ENCODE results near the gene POLR2F.
"Not testable (repeated sequence)": the region's sequence is repeated elsewhere in the genome, so short reads cannot be mapped to it uniquely, and the experiment has no call there.

The POLR2F gene

GRCh38 chr22:37954686-37955085, 1.2 kb downstream of the POLR2F start:
- peaks cover 14% of the 10 kb centered on the region for H3K27me3 ChIP-seq (ENCODE audit: control insufficient read depth, insufficient read depth, low read length, poor library complexity, severe bottlenecking)
- 87 to 89% methylated on average over 4 of the region's 4 CpGs for WGBS, 2 experiments
- peak overlapping the region; percentile 99 for H3K4me3 ChIP-seq (ENCODE audit: insufficient read depth, low read depth, low read length)
- peaks cover 6% of the 10 kb centered on the region for H3K4me1 ChIP-seq (ENCODE audit: control insufficient read depth, insufficient read depth, low read length)
- H3K27ac ChIP-seq (ENCODE audit: insufficient read depth, low read depth, low read length, poor library complexity, severe bottlenecking): no peak overlapping the region
- H3K36me3 ChIP-seq (ENCODE audit: control insufficient read depth, insufficient read depth, low read length): peaks cover 21% of the 10 kb centered on the region
- no peaks in the 10 kb centered on the region for H3K9me3 ChIP-seq (ENCODE audit: control insufficient read depth, low read length)

- H3K36me3 ChIP-seq (ENCODE audit: control insufficient read depth, insufficient read depth, low read length): peaks cover 22% of the 10 kb centered on the region
- H3K4me3 ChIP-seq (ENCODE audit: insufficient read depth, low read depth, low read length); H3K9me3 ChIP-seq (ENCODE audit: control insufficient read depth, low read length); H3K4me1 ChIP-seq (ENCODE audit: control insufficient read depth, insufficient read depth, low read length); H3K27ac ChIP-seq (ENCODE audit: insufficient read depth, low read depth, low read length, poor library complexity, severe bottlenecking): not testable (repeated sequence)
- 94 to 95% methylated on average over 15 of the region's 15 CpGs for WGBS, 2 experiments
- H3K27me3 ChIP-seq (ENCODE audit: control insufficient read depth, insufficient read depth, low read length, poor library complexity, severe bottlenecking): peaks cover 14% of the 10 kb centered on the region
Observed at GRCh38 chr22:37955825-37956397, 2.4 kb downstream of the POLR2F start.

GRCh38 chr22:37957232-37957631, 3.7 kb downstream of the POLR2F start:
- H3K27me3 ChIP-seq (ENCODE audit: control insufficient read depth, insufficient read depth, low read length, poor library complexity, severe bottlenecking): peaks cover 9% of the 10 kb centered on the region
- no peak overlapping the region for H3K4me3 ChIP-seq (ENCODE audit: insufficient read depth, low read depth, low read length)
- peaks cover 6% of the 10 kb centered on the region for H3K4me1 ChIP-seq (ENCODE audit: control insufficient read depth, insufficient read depth, low read length)
- 94 to 95% methylated on average over 4 of the region's 4 CpGs for WGBS, 2 experiments
- no peak overlapping the region for H3K27ac ChIP-seq (ENCODE audit: insufficient read depth, low read depth, low read length, poor library complexity, severe bottlenecking)
- H3K36me3 ChIP-seq (ENCODE audit: control insufficient read depth, insufficient read depth, low read length): peaks cover 27% of the 10 kb centered on the region
- no peaks in the 10 kb centered on the region for H3K9me3 ChIP-seq (ENCODE audit: control insufficient read depth, low read length)

- Histone ChIP-seq H3K27ac (ENCODE audit: insufficient read depth, low read depth, low read length, poor library complexity, severe bottlenecking) (no peak overlapping the region), H3K9me3 (ENCODE audit: control insufficient read depth, low read length) (no peaks in the 10 kb centered on the region), H3K4me1 (ENCODE audit: control insufficient read depth, insufficient read depth, low read length) (peaks cover 4% of the 10 kb centered on the region), H3K4me3 (ENCODE audit: insufficient read depth, low read depth, low read length) (no peak overlapping the region), H3K36me3 (ENCODE audit: control insufficient read depth, insufficient read depth, low read length) (peaks cover 27% of the 10 kb centered on the region), H3K27me3 (ENCODE audit: control insufficient read depth, insufficient read depth, low read length, poor library complexity, severe bottlenecking) (no peaks in the 10 kb centered on the region)
- 95 to 97% methylated on average over 18 of the region's 18 CpGs for WGBS, 2 experiments
Observed at GRCh38 chr22:37959231-37959825, 5.8 kb downstream of the POLR2F start.

- Histone ChIP-seq H3K4me1 (ENCODE audit: control insufficient read depth, insufficient read depth, low read length) (no peaks in the 10 kb centered on the region), H3K27ac (ENCODE audit: insufficient read depth, low read depth, low read length, poor library complexity, severe bottlenecking) (no peak overlapping the region), H3K9me3 (ENCODE audit: control insufficient read depth, low read length) (no peaks in the 10 kb centered on the region), H3K27me3 (ENCODE audit: control insufficient read depth, insufficient read depth, low read length, poor library complexity, severe bottlenecking) (no peaks in the 10 kb centered on the region), H3K36me3 (ENCODE audit: control insufficient read depth, insufficient read depth, low read length) (peaks cover 27% of the 10 kb centered on the region), H3K4me3 (ENCODE audit: insufficient read depth, low read depth, low read length) (no peak overlapping the region)
- WGBS, 2 experiments: 88 to 95% methylated on average over 4 of the region's 4 CpGs
Observed at GRCh38 chr22:37961062-37961461, 7.6 kb downstream of the POLR2F start.

GRCh38 chr22:37965940-37966664, 12.6 kb downstream of the POLR2F start:
- H3K4me3 ChIP-seq (ENCODE audit: insufficient read depth, low read depth, low read length): no peak overlapping the region
- no peaks in the 10 kb centered on the region for H3K9me3 ChIP-seq (ENCODE audit: control insufficient read depth, low read length)
- peaks cover 25% of the 10 kb centered on the region for H3K4me1 ChIP-seq (ENCODE audit: control insufficient read depth, insufficient read depth, low read length)
- H3K27me3 ChIP-seq (ENCODE audit: control insufficient read depth, insufficient read depth, low read length, poor library complexity, severe bottlenecking): no peaks in the 10 kb centered on the region
- WGBS, 2 experiments: 91 to 95% methylated on average over 9 of the region's 9 CpGs
- no peak overlapping the region for H3K27ac ChIP-seq (ENCODE audit: insufficient read depth, low read depth, low read length, poor library complexity, severe bottlenecking)
- peaks cover 10% of the 10 kb centered on the region for H3K36me3 ChIP-seq (ENCODE audit: control insufficient read depth, insufficient read depth, low read length)

- Histone ChIP-seq H3K9me3 (ENCODE audit: control insufficient read depth, low read length) (no peaks in the 10 kb centered on the region), H3K27ac (ENCODE audit: insufficient read depth, low read depth, low read length, poor library complexity, severe bottlenecking) (no peak overlapping the region), H3K4me3 (ENCODE audit: insufficient read depth, low read depth, low read length) (no peak overlapping the region), H3K36me3 (ENCODE audit: control insufficient read depth, insufficient read depth, low read length) (peaks cover 7% of the 10 kb centered on the region), H3K4me1 (ENCODE audit: control insufficient read depth, insufficient read depth, low read length) (peaks cover 30% of the 10 kb centered on the region), H3K27me3 (ENCODE audit: control insufficient read depth, insufficient read depth, low read length, poor library complexity, severe bottlenecking) (no peaks in the 10 kb centered on the region)
- 62 to 81% methylated on average over 1 of the region's 1 CpG for WGBS, 2 experiments
Observed at GRCh38 chr22:37967147-37967546, 13.6 kb downstream of the POLR2F start.

GRCh38 chr22:37967637-37968451, 14.3 kb downstream of the POLR2F start:
- 66 to 71% methylated on average over 14 of the region's 14 CpGs for WGBS, 2 experiments
- peaks cover 7% of the 10 kb centered on the region for H3K36me3 ChIP-seq (ENCODE audit: control insufficient read depth, insufficient read depth, low read length)
- H3K4me1 ChIP-seq (ENCODE audit: control insufficient read depth, insufficient read depth, low read length): peaks cover 30% of the 10 kb centered on the region
- no peak overlapping the region for H3K4me3 ChIP-seq (ENCODE audit: insufficient read depth, low read depth, low read length)
- no peaks in the 10 kb centered on the region for H3K9me3 ChIP-seq (ENCODE audit: control insufficient read depth, low read length)
- H3K27me3 ChIP-seq (ENCODE audit: control insufficient read depth, insufficient read depth, low read length, poor library complexity, severe bottlenecking): no peaks in the 10 kb centered on the region
- peak overlapping the region; percentile 79 for H3K27ac ChIP-seq (ENCODE audit: insufficient read depth, low read depth, low read length, poor library complexity, severe bottlenecking)

GRCh38 chr22:37968452-37969251, 15.2 kb downstream of the POLR2F start:
- no peak overlapping the region for H3K4me3 ChIP-seq (ENCODE audit: insufficient read depth, low read depth, low read length)
- peaks cover 30% of the 10 kb centered on the region for H3K4me1 ChIP-seq (ENCODE audit: control insufficient read depth, insufficient read depth, low read length)
- no peaks in the 10 kb centered on the region for H3K9me3 ChIP-seq (ENCODE audit: control insufficient read depth, low read length)
- 53 to 62% methylated on average over 5 of the region's 5 CpGs for WGBS, 2 experiments
- H3K36me3 ChIP-seq (ENCODE audit: control insufficient read depth, insufficient read depth, low read length): peaks cover 7% of the 10 kb centered on the region
- H3K27ac ChIP-seq (ENCODE audit: insufficient read depth, low read depth, low read length, poor library complexity, severe bottlenecking): peak overlapping the region; percentile 79
- H3K27me3 ChIP-seq (ENCODE audit: control insufficient read depth, insufficient read depth, low read length, poor library complexity, severe bottlenecking): no peaks in the 10 kb centered on the region
